Smooth muscle cell (in vitro differentiated cells): ENCODE measurements around the gene BIRC7. TPM values are rescaled to one million over a fixed set of nuclear protein-coding genes. Genes with fewer than 3 reads are reported as not detected.

Source experiments
- DNase-seq: peaks from one replicate; lab custom pipeline; 2025; ENCODE audit not compliant: unreplicated experiment; lab: John Stamatoyannopoulos, UW
- H2AFZ ChIP-seq: fragments of 200-600 bp; sonication (generic); 2 replicates; pipeline ENCODE4 v1.6.0; 2016; ENCODE audit warnings: antibody characterized with exemption, low read depth, mild to moderate bottlenecking
- H3F3A ChIP-seq: fragments of 200-600 bp; sonication (generic); 2 replicates; pipeline ENCODE4 v1.6.0; 2017; ENCODE audit warnings: antibody characterized with exemption, low read depth
- H3K27ac ChIP-seq: fragments of 200-600 bp; sonication (generic); 2 replicates; pipeline ENCODE4 v1.5.1; 2016; ENCODE audit warnings: low read depth, mild to moderate bottlenecking
- H3K27me3 ChIP-seq: fragments of 200-600 bp; sonication (generic); 2 replicates; pipeline ENCODE4 v1.6.1; 2016; ENCODE audit warnings: low read depth, mild to moderate bottlenecking
- H3K36me3 ChIP-seq: fragments of 200-600 bp; sonication (generic); 2 replicates; pipeline ENCODE4 v1.5.1; 2016; ENCODE audit warnings: low read depth
- H3K4me1 ChIP-seq: fragments of 200-600 bp; sonication (generic); 2 replicates; pipeline ENCODE4 v1.5.1; 2016; ENCODE audit warnings: low read depth
- H3K4me2 ChIP-seq: fragments of 200-600 bp; sonication (generic); 2 replicates; pipeline ENCODE4 v1.6.0; 2016; ENCODE audit warnings: mild to moderate bottlenecking
- H3K4me3 ChIP-seq: fragments of 200-600 bp; sonication (generic); 2 replicates; pipeline ENCODE4 v1.5.1; 2016; ENCODE audit warnings: mild to moderate bottlenecking
- H3K79me2 ChIP-seq: fragments of 200-600 bp; sonication (generic); 2 replicates; pipeline ENCODE4 v1.6.0; 2016; ENCODE audit warnings: low read depth, mild to moderate bottlenecking
- H3K9ac ChIP-seq: fragments of 200-600 bp; sonication (generic); 2 replicates; pipeline ENCODE4 v1.6.0; 2016; ENCODE audit warnings: low read depth
- H3K9me3 ChIP-seq: fragments of 200-600 bp; sonication (generic); replicated peaks from 2 replicates; pipeline ENCODE4 v1.5.1; 2016; ENCODE audit warnings: low read depth
- H4K20me1 ChIP-seq: fragments of 200-600 bp; sonication (generic); 2 replicates; pipeline ENCODE4 v1.6.0; 2016; ENCODE audit warnings: low read depth
- WGBS: methylation state at CpG from one replicate; pipeline ENCODE4 v1.1.7; 2016; ENCODE audit warnings: low lambda C conversion rate; 5-methylcytosine and 5-hydroxymethylcytosine counted together
- polyA plus RNA-seq: library from polyadenylated mRNA; unstranded; fragments of >200 nt; fragmentation: Nextera tagmentation; extraction: Ambion mirVana; gene quantifications from 2 replicates; pipeline ENCODE4 v1.2.1, GENCODE V29; 2016
- total RNA-seq: library from RNA; depleted of rRNA; stranded (reverse); fragments of >200 nt; gene quantifications from 2 replicates; pipeline ENCODE4 v1.2.3, GENCODE V29; 2014
- TF ChIP-seq, protein P1 (sequence below): fragments of 200-600 bp; sonication (generic); IDR thresholded peaks from 2 replicates; pipeline ENCODE4 v1.5.1; 2017; ENCODE audit warnings: borderline replicate concordance, mild to moderate bottlenecking, antibody characterized with exemption; ENCODE audit not compliant: insufficient read depth, poor library complexity, severe bottlenecking

The BIRC7 gene
- total and polyA plus RNA-seq, 2 experiments from 2014 or later, result 5.8 to 10.9 TPM

- TF ChIP-seq, protein P1, sequence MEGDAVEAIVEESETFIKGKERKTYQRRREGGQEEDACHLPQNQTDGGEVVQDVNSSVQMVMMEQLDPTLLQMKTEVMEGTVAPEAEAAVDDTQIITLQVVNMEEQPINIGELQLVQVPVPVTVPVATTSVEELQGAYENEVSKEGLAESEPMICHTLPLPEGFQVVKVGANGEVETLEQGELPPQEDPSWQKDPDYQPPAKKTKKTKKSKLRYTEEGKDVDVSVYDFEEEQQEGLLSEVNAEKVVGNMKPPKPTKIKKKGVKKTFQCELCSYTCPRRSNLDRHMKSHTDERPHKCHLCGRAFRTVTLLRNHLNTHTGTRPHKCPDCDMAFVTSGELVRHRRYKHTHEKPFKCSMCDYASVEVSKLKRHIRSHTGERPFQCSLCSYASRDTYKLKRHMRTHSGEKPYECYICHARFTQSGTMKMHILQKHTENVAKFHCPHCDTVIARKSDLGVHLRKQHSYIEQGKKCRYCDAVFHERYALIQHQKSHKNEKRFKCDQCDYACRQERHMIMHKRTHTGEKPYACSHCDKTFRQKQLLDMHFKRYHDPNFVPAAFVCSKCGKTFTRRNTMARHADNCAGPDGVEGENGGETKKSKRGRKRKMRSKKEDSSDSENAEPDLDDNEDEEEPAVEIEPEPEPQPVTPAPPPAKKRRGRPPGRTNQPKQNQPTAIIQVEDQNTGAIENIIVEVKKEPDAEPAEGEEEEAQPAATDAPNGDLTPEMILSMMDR, result no peak
- H3F3A ChIP-seq, result no peaks in the 10 kb centered on the region
- no peaks in the 10 kb centered on the region for H3K9me3 ChIP-seq
- H3K27ac ChIP-seq, result no peak overlapping the region
- H2AFZ ChIP-seq, result no peak overlapping the region
- H3K4me1 ChIP-seq, result no peaks in the 10 kb centered on the region
- DNase-seq, result no peak
- no peak overlapping the region for H3K4me3 ChIP-seq
- no peaks in the 10 kb centered on the region for H4K20me1 ChIP-seq
- WGBS, result 95% methylated on average over 20 of the region's 21 CpGs
- H3K27me3 ChIP-seq, result no peaks in the 10 kb centered on the region
- no peak overlapping the region for H3K9ac ChIP-seq
- no peaks in the 10 kb centered on the region for H3K79me2 ChIP-seq
- no peak overlapping the region for H3K4me2 ChIP-seq
- no peaks in the 10 kb centered on the region for H3K36me3 ChIP-seq
Observed at GRCh38 chr20:63242736-63243135, 7.0 kb downstream of the BIRC7 start.

- no peaks in the 10 kb centered on the region for H4K20me1 ChIP-seq
- no peak overlapping the region for H2AFZ ChIP-seq
- no peak overlapping the region for H3K9ac ChIP-seq
- H3K4me1 ChIP-seq, result no peaks in the 10 kb centered on the region
- DNase-seq, result no peak
- H3K79me2 ChIP-seq, result no peaks in the 10 kb centered on the region
- TF ChIP-seq, protein P1, result no peak
- no peak overlapping the region for H3K4me3 ChIP-seq
- 93% methylated on average over 25 of the region's 25 CpGs for WGBS
- no peak overlapping the region for H3K27ac ChIP-seq
- H3K9me3 ChIP-seq, result no peaks in the 10 kb centered on the region
- H3K27me3 ChIP-seq, result no peaks in the 10 kb centered on the region
- no peaks in the 10 kb centered on the region for H3K36me3 ChIP-seq
- H3F3A ChIP-seq, result no peaks in the 10 kb centered on the region
- H3K4me2 ChIP-seq, result no peak overlapping the region
Observed at GRCh38 chr20:63243604-63244247, 8.0 kb downstream of the BIRC7 start.

GRCh38 chr20:63244468-63244867, 8.8 kb downstream of the BIRC7 start:
- Histone ChIP-seq H3K79me2 (no peaks in the 10 kb centered on the region), H3K4me1 (no peaks in the 10 kb centered on the region), H2AFZ (no peak overlapping the region), H3K27me3 (no peaks in the 10 kb centered on the region), H3K36me3 (no peaks in the 10 kb centered on the region), H3K9ac (no peak overlapping the region), H4K20me1 (no peaks in the 10 kb centered on the region), H3K4me2 (no peak overlapping the region), H3K9me3 (no peaks in the 10 kb centered on the region), H3K27ac (no peak overlapping the region), H3K4me3 (no peak overlapping the region), H3F3A (no peaks in the 10 kb centered on the region)
- 88% methylated on average over 10 of the region's 10 CpGs for WGBS
- TF ChIP-seq, protein P1, result no peak
- no peak for DNase-seq
